ENCODE measurements around the gene OSTC.
"Not testable (repeated sequence)": the region's sequence is repeated elsewhere in the genome, so short reads cannot be mapped to it uniquely, and the experiment has no call there.

OSTC gene

GRCh38 chr4:108649863-108650211 lies 562 bp upstream of the OSTC start:
- DNase-seq = no peak

- no peak for DNase-seq
Observed at GRCh38 chr4:108651014-108651791, 804 bp downstream of the OSTC start.

GRCh38 chr4:108662629-108663028 lies 12.2 kb downstream of the OSTC start:
- DNase-seq = no peak

GRCh38 chr4:108674356-108674977 lies 24.1 kb downstream of the OSTC start:
- no peak for DNase-seq

- no peak for DNase-seq
Observed at GRCh38 chr4:108681321-108681809, 31.0 kb downstream of the OSTC start.

GRCh38 chr4:108683479-108683878 lies 33.1 kb downstream of the OSTC start:
- no peak for DNase-seq

GRCh38 chr4:108685036-108685686 lies 34.8 kb downstream of the OSTC start:
- no peak for DNase-seq

- no peak for DNase-seq
Observed at GRCh38 chr4:108690738-108691137, 40.3 kb downstream of the OSTC start.

- no peak for DNase-seq
Observed at GRCh38 chr4:108693211-108693610, 42.8 kb downstream of the OSTC start.

- DNase-seq = no peak
Observed at GRCh38 chr4:108693819-108694218, 43.4 kb downstream of the OSTC start.

GRCh38 chr4:108694423-108694822 lies 44.0 kb downstream of the OSTC start:
- no peak for DNase-seq

- no peak for DNase-seq
Observed at GRCh38 chr4:108695062-108695461, 44.7 kb downstream of the OSTC start.

GRCh38 chr4:108696160-108696559 lies 45.8 kb downstream of the OSTC start:
- DNase-seq = no peak

GRCh38 chr4:108700081-108700757 lies 49.8 kb downstream of the OSTC start:
- DNase-seq = no peak

GRCh38 chr4:108702960-108703359 lies 52.6 kb downstream of the OSTC start:
- no peak for DNase-seq

- no peak for DNase-seq
Observed at GRCh38 chr4:108703370-108703769, 53.0 kb downstream of the OSTC start.

- no peak for DNase-seq
Observed at GRCh38 chr4:108703966-108704365, 53.6 kb downstream of the OSTC start.

GRCh38 chr4:108706289-108706688 lies 55.9 kb downstream of the OSTC start:
- no peak for DNase-seq

GRCh38 chr4:108709234-108709633 lies 58.8 kb downstream of the OSTC start:
- no peak for DNase-seq

- no peak for DNase-seq
Observed at GRCh38 chr4:108709722-108710121, 59.3 kb downstream of the OSTC start.

- DNase-seq = not testable (repeated sequence)
Observed at GRCh38 chr4:108710578-108710977, 60.2 kb downstream of the OSTC start.

- DNase-seq = no peak
Observed at GRCh38 chr4:108714880-108715279, 64.5 kb downstream of the OSTC start.

- no peak for DNase-seq
Observed at GRCh38 chr4:108716340-108716739, 65.9 kb downstream of the OSTC start.

All from amniotic stem cell (primary cell).